Measurements from ENCODE around the gene DLL1. TPM values are rescaled to one million over a fixed set of nuclear protein-coding genes. Genes with fewer than 3 reads are reported as not detected.

The DLL1 gene
- total and polyA plus RNA-seq, 7 donors: 1.5 to 5.3 (median 2.9) TPM

DNA sequence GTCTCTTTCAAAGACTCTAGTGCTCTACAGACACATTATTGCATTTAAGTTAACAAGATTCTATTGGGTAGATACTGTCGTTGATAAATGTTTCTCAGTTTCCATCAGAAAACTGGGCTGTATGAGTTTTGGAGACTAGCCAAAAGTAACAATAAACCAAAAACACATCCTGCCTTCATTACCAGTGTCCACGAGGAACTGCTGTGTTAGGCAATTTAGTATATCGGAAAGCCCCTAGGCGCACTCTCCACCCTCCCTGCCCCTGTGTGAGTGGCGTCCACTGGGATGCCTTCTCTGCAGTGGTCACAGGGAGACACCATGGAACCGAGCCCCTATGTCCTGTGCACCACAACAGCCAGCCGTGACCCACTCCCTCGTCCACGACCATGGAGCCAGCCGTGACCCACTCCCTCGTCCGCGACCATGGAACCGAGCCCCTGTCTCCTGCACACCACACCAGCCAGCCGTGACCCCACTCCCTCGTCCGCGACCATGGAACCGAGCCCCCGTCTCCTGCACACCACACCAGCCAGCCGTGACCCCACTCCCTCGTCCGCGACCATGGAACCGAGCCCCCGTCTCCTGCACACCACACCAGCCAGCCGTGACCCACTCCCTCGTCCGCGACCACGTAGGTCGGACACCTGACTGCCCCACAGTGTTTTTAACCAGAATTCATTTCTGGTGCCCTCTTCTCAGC is 35.3 kb downstream of the DLL1 start:
- Histone ChIP-seq H3K4me1 (no peaks in the 10 kb centered on the region), H3K27me3 (ENCODE audit: insufficient read depth in 3 of 3, low read length in 2 of 3) (no peaks in the 10 kb centered on the region), H3K4me3 (no peak overlapping the region), H3K36me3 (ENCODE audit: insufficient read depth in 1 of 2, low read depth in 1 of 2) (no peaks in the 10 kb centered on the region), H3K27ac (no peak overlapping the region), H3K9me3 (no peaks in the 10 kb centered on the region)
- DNase-seq (no peak), ATAC-seq (no peak)
- intact Hi-C loops (cut with DNase I): no loop called here
- 88 to 91% (median 91%) methylated on average over 27 to 32 of the region's 32 CpGs for WGBS, 3 donors
- TF ChIP-seq, protein P1, sequence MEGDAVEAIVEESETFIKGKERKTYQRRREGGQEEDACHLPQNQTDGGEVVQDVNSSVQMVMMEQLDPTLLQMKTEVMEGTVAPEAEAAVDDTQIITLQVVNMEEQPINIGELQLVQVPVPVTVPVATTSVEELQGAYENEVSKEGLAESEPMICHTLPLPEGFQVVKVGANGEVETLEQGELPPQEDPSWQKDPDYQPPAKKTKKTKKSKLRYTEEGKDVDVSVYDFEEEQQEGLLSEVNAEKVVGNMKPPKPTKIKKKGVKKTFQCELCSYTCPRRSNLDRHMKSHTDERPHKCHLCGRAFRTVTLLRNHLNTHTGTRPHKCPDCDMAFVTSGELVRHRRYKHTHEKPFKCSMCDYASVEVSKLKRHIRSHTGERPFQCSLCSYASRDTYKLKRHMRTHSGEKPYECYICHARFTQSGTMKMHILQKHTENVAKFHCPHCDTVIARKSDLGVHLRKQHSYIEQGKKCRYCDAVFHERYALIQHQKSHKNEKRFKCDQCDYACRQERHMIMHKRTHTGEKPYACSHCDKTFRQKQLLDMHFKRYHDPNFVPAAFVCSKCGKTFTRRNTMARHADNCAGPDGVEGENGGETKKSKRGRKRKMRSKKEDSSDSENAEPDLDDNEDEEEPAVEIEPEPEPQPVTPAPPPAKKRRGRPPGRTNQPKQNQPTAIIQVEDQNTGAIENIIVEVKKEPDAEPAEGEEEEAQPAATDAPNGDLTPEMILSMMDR (IDR thresholded peaks at IDR 0.05): no peak

DNA sequence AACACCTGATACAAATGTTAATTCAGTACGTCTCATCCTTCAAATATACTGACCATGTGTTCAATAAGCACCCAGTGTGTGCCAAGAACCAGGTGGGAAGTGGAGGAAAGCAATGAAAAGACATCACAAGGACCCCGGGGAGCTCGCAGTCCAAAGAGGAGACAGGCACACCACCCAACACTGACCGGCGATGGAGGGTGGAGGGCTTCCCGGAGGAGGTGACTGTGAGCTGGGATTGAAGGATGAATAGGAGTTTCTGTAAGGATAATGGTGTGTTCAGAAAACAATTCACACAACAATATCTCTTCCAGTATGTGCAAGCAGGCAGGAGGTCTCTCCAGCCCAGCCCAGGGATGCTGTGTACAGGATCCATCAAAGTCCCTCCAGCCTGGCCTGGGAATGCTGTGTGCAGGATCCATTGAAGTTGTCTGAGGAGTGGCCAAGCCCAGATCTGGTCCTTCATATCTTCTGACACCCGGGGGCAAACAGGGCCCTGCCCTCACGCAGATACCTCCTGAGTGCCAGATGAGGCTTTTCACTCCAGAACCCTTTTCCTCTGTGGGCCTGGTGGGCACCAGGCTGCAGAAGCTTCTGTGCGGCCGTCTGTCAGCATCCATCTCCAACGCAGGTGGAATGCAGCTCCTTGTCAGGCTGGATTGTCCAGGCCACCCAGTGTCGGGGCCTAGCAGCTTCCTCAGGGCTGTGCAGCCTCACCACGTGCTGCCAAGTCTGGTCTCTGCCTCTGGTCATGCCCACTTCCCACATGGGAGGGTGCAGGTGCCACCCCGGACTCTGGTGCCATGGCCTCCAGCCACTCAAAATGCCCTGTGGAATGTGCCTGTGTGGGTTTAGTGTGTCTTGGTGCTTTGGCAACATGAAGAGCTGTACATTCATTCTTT is 36.3 kb downstream of the DLL1 start:
- Histone ChIP-seq H3K27me3 (ENCODE audit: insufficient read depth in 3 of 3, low read length in 2 of 3) (no peaks in the 10 kb centered on the region), H3K4me1 (no peaks in the 10 kb centered on the region), H3K36me3 (ENCODE audit: insufficient read depth in 1 of 2, low read depth in 1 of 2) (no peaks in the 10 kb centered on the region), H3K4me3 (no peak overlapping the region), H3K9me3 (no peaks in the 10 kb centered on the region), H3K27ac (no peak overlapping the region)
- TF ChIP-seq, protein P1 (IDR thresholded peaks at IDR 0.05): no peak
- 83 to 92% (median 88%) methylated on average over 14 of the region's 14 CpGs for WGBS, 3 donors
- ATAC-seq (no peak), DNase-seq (no peak)
- intact Hi-C loops (cut with DNase I): no loop called here

DNA sequence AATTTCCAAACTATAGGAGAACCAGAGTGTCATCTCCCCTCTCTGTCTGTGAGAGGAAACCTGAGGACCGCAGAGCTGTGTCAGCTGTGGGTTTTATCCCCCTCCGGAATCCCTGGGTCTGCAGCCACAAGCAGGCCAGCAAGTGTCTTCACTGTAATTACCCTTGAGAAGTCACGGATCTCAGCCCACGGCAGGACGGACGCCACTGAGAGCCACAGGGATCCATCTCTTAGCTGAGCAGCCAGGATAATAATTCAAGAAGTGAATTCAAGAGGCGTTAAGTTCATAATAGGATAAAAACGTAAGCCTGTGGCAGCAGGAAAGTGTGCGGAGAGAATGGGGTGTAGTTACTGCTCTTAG is 37.0 kb downstream of the DLL1 start:
- Histone ChIP-seq H3K4me1 (peaks cover 2% of the 10 kb centered on the region), H3K9me3 (no peaks in the 10 kb centered on the region), H3K27me3 (ENCODE audit: insufficient read depth in 3 of 3, low read length in 2 of 3) (no peaks in the 10 kb centered on the region), H3K36me3 (ENCODE audit: insufficient read depth in 1 of 2, low read depth in 1 of 2) (no peaks in the 10 kb centered on the region), H3K4me3 (no peak overlapping the region), H3K27ac (no peak overlapping the region)
- DNase-seq (no peak), ATAC-seq (no peak)
- WGBS, 3 donors: 88 to 92% (median 92%) methylated on average over 9 of the region's 9 CpGs
- TF ChIP-seq, protein P1 (IDR thresholded peaks at IDR 0.05): no peak
- intact Hi-C loops (cut with DNase I): no loop called here

DNA sequence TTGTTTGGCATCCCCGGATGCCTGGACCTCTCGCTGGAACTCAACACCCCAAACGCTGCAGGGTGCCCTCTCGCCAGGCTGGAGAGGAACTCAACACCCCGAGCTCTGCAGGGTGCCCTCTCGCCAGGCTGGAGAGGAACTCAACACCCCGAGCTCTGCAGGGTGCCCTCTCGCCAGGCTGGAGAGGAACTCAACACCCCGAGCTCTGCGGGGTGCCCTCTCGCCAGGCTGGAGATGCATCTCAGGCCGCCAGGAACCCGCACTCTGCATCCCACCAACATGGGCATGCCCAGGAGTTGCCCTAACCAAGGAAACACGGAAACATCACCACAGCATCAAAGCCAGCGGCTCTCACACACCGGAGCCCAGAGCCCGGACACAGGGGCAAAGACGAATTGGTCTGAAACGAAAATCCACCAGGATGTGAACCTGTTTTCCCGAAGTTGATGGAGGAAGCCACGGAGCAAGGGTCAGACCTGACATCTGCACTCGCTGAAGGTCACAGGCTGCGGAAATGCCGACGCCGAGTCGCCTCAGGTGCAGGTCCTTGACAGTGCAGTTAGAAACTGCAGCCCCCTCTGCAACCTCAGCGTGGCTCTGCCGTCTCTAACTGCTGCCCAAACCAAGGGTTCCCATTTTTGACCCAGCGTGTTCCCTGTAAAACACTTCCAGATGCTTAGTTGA is 37.5 kb downstream of the DLL1 start:
- WGBS, 3 donors: 92 to 93% (median 92%) methylated on average over 30 of the region's 30 CpGs
- Histone ChIP-seq H3K36me3 (ENCODE audit: insufficient read depth in 1 of 2, low read depth in 1 of 2) (no peaks in the 10 kb centered on the region), H3K4me3 (no peak overlapping the region), H3K27me3 (ENCODE audit: insufficient read depth in 3 of 3, low read length in 2 of 3) (no peaks in the 10 kb centered on the region), H3K9me3 (no peaks in the 10 kb centered on the region), H3K27ac (no peak overlapping the region), H3K4me1 (peaks cover 7% of the 10 kb centered on the region)
- DNase-seq: no peak
- no peak for ATAC-seq
- TF ChIP-seq, protein P1 (IDR thresholded peaks at IDR 0.05): no peak
- intact Hi-C loops (cut with DNase I): no loop called here

Data from psoas muscle (tissue), 8 donors.